GM12872 (cell line): Measurements from ENCODE around the gene GRB14.

Experiments used
- CTCF ChIP-seq: IDR thresholded peaks from 3 replicates; pipeline ENCODE4 v1.5.1; 2011; ENCODE audit warnings: low read depth, mild to moderate bottlenecking, low read length, moderate library complexity; ENCODE audit not compliant: insufficient read depth

Gene GRB14

DNA sequence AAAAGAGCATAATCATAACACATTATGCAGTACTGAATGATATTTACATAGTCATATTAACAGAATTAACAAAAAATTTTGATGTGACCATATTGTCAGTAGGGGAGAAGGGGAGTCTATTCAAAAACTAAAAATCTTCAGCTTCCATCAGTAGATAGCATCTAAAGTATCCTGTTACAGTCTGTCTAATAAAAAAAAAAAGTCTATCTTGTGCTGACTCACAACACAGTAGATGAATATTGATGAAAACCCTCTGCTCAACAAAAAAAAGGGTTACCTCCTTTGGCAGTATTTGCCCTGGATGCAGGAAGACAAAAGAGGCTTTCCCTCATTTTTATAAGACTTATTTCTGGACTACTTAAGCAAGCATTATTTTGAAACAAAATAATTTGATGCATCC, 27.3 kb downstream of the GRB14 start:
- TF ChIP-seq CTCF = no peak

- no peak for TF ChIP-seq CTCF
These were observed 27.7 kb downstream of the GRB14 start for GRCh38 chr2:164593541-164593940.

DNA sequence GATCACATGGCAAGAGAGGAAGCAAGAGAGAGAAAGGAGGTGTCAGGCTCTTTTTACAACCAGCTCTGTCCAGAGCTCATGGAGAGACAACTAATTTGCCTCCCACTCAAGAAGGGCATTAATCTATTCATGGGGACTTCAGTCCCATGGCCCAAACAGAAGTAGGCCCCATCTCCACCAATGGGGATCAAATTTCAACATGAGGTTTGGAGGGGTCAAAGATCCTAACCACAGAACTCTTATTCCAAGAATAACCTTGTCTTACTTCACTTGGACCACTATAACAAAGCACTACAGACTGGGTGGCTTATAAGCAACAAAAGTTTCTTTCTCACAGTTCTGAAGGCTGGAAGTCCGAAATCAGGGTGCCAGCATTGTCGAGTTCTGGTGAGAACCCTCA, 31.8 kb downstream of the GRB14 start:
- TF ChIP-seq CTCF = no peak

DNA sequence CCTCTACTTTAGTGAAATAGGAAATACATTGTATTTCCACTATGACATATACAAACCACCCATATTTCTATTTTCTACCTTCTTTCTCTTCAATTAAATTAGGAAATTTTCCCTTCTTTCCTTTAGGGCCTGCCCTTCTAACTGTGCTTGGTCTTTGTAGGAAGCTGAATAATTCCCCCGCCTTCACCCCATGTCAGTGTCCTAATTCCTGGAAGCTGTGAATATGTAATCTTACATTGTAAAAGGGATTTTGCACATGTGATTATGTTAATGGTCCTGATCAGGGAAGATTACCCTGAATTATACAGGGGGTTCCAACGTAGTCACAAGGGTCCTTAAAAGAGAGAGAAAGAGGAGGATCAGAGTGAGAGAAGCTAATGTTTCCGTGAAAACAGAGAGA, 40.2 kb downstream of the GRB14 start:
- no peak for TF ChIP-seq CTCF

GRCh38 chr2:164574931-164575330, 46.4 kb downstream of the GRB14 start:
- TF ChIP-seq CTCF = no peak

DNA sequence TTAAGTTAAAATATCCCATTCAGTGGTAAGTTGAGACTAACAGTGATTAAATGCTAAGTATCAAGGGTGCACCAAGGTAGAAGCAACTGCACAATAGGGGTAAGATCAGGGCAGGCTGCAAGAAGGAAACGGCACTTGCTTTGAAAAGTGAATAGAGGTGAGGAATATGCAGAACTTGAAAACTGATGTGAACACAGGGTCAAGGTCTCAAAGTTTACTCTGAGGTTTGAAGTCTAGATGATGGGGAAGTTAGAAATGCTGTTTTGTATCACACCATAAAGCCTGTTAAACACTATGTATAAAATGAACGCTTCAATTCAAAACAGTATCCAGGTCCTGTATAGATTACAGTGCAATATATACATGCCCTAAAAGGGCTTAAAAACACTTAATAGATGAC, 50.8 kb downstream of the GRB14 start:
- TF ChIP-seq CTCF = no peak

GRCh38 chr2:164569378-164569777, 51.9 kb downstream of the GRB14 start:
- no peak for TF ChIP-seq CTCF

- TF ChIP-seq CTCF = no peak
These were observed 53.0 kb downstream of the GRB14 start for GRCh38 chr2:164568317-164568716.
